GM12801 (cell line): Measurements from ENCODE around the gene BCR.

Experiments used
- TF ChIP-seq, protein P1 (sequence below): IDR thresholded peaks from one replicate; pipeline ENCODE4 v1.5.1; 2011; ENCODE audit warnings: control low read depth; ENCODE audit not compliant: insufficient read length; ENCODE audit errors: extremely low read depth

BCR gene

DNA sequence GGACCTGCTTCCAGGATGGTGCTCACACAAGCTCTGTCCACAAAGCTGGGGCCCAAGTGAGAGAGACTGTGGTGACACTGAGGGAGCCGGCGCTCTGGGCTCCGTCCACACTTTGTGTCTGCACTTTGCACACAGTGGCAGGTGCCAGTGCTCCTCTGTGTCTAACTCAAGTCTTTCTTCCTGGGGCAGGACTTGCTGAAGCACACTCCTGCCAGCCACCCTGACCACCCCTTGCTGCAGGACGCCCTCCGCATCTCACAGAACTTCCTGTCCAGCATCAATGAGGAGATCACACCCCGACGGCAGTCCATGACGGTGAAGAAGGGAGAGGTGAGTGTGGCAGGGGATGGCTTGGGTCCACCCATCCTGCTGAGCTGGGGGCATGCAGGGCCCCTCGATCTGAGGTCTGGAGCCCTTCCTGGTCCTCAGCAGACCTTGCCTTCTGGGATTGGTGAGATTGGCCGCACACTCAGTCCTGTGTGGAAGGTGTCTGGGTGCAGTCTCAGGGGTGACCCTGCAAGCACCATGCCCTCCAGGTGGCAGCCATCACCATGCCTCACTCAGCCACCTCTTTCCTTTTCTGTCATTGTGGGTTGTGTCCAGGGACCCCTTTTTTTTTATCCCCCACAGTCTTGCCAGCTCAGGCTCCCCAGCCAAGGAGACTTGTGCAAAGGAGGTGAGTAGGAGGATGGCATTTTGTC, 93.3 kb downstream of the BCR start:
- TF ChIP-seq, protein P1, sequence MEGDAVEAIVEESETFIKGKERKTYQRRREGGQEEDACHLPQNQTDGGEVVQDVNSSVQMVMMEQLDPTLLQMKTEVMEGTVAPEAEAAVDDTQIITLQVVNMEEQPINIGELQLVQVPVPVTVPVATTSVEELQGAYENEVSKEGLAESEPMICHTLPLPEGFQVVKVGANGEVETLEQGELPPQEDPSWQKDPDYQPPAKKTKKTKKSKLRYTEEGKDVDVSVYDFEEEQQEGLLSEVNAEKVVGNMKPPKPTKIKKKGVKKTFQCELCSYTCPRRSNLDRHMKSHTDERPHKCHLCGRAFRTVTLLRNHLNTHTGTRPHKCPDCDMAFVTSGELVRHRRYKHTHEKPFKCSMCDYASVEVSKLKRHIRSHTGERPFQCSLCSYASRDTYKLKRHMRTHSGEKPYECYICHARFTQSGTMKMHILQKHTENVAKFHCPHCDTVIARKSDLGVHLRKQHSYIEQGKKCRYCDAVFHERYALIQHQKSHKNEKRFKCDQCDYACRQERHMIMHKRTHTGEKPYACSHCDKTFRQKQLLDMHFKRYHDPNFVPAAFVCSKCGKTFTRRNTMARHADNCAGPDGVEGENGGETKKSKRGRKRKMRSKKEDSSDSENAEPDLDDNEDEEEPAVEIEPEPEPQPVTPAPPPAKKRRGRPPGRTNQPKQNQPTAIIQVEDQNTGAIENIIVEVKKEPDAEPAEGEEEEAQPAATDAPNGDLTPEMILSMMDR: no peak

DNA sequence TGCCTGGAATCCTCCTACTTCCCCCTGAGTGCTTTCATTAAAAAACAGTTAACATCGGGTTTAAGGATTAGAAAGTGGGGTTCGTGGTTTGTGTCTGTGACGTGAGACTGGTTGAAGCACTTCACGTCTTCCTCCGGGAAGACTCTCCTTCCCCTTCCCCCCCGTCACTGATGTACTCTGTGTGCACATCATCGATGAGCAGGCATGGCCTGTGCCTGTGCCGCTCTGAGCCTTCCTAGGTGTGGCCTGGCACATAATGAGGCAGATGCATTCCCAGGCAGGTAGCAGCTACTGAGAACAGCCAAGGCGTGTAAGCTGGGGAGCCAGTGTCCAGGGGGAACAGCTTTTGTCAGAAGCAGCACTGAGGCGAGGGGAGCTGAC, 93.8 kb downstream of the BCR start:
- TF ChIP-seq, protein P1: no peak

DNA sequence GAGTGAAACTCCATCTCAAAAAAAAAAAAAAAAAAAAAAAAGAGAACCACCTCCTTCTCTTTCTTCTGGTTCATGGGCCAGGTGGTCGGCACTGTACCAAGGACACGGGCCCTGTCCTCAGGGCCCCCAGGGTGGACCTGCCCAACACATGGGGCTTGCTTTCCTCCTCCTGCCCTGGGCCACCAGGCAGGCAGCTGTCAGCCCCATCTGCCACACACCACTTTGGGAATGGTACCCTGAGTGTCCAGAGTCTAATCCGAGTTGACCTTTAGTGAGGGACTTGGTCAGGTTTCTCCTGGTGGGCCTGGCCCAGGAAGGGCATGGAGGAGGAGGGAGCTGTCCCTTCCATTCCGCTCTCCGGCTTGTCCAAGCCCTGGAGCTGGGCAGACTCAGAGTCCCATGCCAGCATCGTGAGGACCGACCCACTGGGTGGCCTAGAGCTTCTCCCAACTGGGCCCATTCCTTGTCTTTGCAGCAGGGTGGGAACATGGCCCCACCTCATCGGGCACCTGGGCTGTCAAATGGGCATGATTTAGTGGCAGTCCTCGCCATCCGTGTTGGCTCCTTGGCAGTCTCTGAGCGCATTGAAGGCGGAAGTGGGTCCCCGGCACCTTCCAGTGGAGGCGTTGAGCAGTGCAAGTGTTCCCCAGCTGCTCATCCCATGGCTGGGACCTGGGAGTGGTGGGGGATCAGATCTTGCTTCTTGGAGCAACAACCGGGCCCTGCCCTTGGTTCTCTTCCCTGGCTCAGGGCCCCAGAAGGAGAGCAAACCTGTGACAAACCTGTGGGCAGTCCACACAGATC, 94.8 kb downstream of the BCR start:
- TF ChIP-seq, protein P1: no peak

DNA sequence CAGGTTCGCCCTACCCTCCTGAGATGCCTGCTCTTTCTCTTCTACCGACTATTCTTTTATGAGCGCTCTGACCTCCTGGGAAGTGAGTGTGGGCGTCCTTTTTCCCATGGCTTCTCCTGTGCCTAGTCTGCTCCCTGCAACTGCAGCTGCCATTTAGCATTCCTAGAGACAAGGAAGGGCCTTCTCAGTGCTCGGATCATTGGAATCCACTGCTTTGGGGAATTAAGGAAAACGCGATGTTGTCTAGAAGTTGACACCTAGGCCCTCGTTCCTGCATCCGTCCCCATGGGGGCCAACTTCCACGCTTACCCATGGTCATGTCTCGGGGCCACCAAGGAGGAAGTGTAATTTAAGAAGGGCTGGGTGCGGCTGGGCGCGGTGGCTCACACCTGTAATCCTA, 95.4 kb downstream of the BCR start:
- TF ChIP-seq, protein P1: no peak

DNA sequence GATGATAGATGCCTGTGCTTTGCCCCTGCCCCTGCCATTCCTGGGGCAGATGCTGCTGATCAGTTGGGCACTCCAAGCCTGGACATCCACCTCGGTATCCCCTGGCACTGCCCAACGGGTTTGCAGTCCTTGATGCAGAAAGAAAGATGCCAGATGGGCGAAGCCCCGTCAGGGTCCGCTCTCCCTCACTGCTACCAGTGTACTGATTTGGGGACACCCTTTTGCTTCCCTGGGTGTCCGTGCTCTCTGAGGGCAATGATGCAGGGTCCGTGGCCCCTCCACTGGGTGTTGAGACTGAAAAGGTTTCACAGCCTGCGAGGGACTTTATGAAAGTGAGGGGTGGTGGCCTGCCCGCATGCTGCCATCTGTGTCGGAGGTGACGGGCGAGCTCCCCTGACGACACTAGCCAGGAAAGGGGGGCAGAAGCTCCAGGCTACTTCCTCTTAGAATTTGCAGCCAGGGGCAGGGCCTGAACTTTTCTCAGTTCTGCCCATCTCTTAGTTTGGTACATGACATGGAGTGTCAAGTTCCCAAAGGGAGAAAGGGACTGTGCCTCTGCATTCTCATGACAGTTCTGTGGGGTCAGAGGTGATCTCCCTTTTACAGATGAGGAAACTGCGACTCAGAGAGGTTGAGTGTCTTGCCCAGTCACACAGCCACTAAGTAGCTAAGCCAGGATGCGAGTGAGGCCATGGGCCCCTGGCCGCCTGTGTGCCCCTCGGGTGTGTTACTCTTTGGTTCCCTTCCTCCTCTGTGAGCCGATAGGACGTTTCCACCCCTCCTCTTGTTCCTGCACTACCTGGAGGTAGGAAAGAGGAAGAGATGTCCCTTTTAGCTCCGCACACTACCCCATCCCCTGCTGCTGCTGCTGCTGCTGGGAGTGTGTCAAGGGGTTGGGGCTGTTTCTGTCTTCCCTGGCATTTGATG, 96.6 kb downstream of the BCR start:
- TF ChIP-seq, protein P1: no peak

DNA sequence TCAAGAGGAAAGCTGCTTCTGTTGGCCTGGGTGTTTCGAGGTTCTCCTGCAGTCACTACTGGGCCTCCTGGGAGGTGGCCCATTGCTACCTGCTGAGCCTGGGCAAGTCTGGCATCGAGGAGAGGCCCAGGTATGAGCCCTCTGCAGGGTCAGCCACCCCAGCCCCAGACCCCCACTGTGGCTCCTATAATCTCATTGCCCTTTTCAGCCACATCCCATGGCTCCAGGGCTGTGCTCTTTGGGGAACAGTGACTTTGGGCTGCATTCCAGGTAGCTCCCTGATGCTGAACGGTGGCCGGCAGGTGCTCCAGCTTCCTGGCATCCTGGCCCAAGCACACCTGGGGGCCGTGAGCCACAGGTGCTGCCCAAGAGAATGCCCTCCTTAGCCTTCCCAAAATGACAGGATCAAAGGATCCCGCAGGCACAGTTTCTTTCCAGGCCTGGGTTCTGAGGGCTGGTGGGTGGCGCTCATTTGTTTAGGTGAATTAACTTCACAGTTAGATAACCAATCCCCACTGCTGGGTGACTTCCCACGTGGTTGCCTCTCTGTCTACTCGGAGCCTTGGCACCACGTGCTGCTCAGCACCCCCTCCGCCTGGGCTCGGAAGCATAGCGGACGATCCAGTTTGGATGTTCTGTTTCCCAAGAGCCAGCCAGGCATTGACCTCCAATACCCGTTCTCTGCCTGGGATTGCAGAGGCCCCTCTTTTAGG, 97.4 kb downstream of the BCR start:
- TF ChIP-seq, protein P1: no peak
